H1 (cell line): ENCODE results near the gene HS1BP3. TPM values are rescaled to one million over a fixed set of nuclear protein-coding genes. Genes with fewer than 3 reads are reported as not detected.

Experiments
- CTCF ChIA-PET: fragments of 300-600 bp; sonication (Branson Sonifier 250); formaldehyde crosslinking; loops from one replicate; lab custom pipeline; 2021; ENCODE audit not compliant: partially characterized antibody; lab: Charles Lee
- POLR2A ChIA-PET: fragments of 300-600 bp; sonication (Branson Sonifier 250); formaldehyde crosslinking; loops from one replicate; lab custom pipeline; 2021; ENCODE audit warnings: inconsistent platforms; ENCODE audit not compliant: partially characterized antibody; lab: Charles Lee
- DNase-seq, 2 experiments: peaks; one replicate each; pipeline versions ENCODE4 v3.0.0 to v3.0.0-alpha.2; 2010 to 2022; ENCODE audit warnings: low spot score in 2 of 2, low read depth in 1 of 2, mixed read lengths in 1 of 2
- FAIRE-seq: peaks from 2 replicates; lab custom pipeline; 2011; peaks lifted over from hg19 to GRCh38; lab: Jason Lieb, UNC
- H2AFZ ChIP-seq: 2 replicates; pipeline ENCODE4 v1.8.1; 2012; ENCODE audit warnings: low read length, inconsistent platforms
- H2AK5ac ChIP-seq: 2 replicates; pipeline ENCODE4 v1.6.1; 2013; ENCODE audit warnings: low read depth, low read length
- H2BK120ac ChIP-seq: replicated peaks from 2 replicates; pipeline ENCODE3; 2013; ENCODE audit warnings: low read depth, low read length, inconsistent platforms
- H2BK12ac ChIP-seq: 2 replicates; pipeline ENCODE4 v1.6.1; 2013; ENCODE audit warnings: low read depth, low read length
- H2BK15ac ChIP-seq: 2 replicates; pipeline ENCODE4 v1.6.1; 2013; ENCODE audit warnings: low read length
- H2BK20ac ChIP-seq: 2 replicates; pipeline ENCODE4 v1.6.1; 2013; ENCODE audit warnings: low read length
- H2BK5ac ChIP-seq: 2 replicates; pipeline ENCODE4 v1.6.1; 2013; ENCODE audit warnings: low read depth, low read length
- H3K14ac ChIP-seq: 2 replicates; pipeline ENCODE4 v1.6.1; 2013; ENCODE audit warnings: inconsistent platforms; ENCODE audit not compliant: insufficient read length
- H3K18ac ChIP-seq: 2 replicates; pipeline ENCODE4 v1.6.1; 2013; ENCODE audit warnings: low read length; ENCODE audit errors: extremely low read depth
- H3K23ac ChIP-seq: 2 replicates; pipeline ENCODE4 v1.6.1; 2013; ENCODE audit warnings: inconsistent platforms; ENCODE audit not compliant: insufficient read length
- H3K23me2 ChIP-seq: 2 replicates; pipeline ENCODE4 v1.6.1; 2013; ENCODE audit warnings: low read depth, low read length
- H3K27ac ChIP-seq: 2 replicates; pipeline ENCODE4 v1.6.1; 2011; ENCODE audit warnings: low read depth, low read length, inconsistent platforms
- H3K27me3 ChIP-seq, 4 experiments: replicated peaks in 1 of 4; 1 replicate in 1 of 4; 2 replicates in 3 of 4; pipeline versions ENCODE4 v1.6.1 to v1.8.1; 2011 to 2013; ENCODE audit warnings: low read length in 3 of 4, mild to moderate bottlenecking in 3 of 4, inconsistent platforms in 2 of 4, mixed read lengths in 2 of 4, moderate library complexity in 1 of 4; ENCODE audit not compliant: control insufficient read depth in 3 of 4, insufficient read depth in 3 of 4; ENCODE audit errors: extremely low read depth in 1 of 4
- H3K36me3 ChIP-seq, 4 experiments: 2 replicates each; pipeline versions ENCODE4 v1.6.1 to v1.8.1; 2011 to 2013; ENCODE audit warnings: mild to moderate bottlenecking in 4 of 4, low read length in 3 of 4, moderate library complexity in 2 of 4, control low read depth in 1 of 4, inconsistent platforms in 1 of 4; ENCODE audit not compliant: insufficient read depth in 4 of 4, control insufficient read depth in 2 of 4
- H3K4ac ChIP-seq: replicated peaks from 2 replicates; pipeline ENCODE3; 2013; ENCODE audit warnings: low read length, low read depth, mixed read lengths, inconsistent platforms; ENCODE audit not compliant: insufficient read length
- H3K4me1 ChIP-seq, 4 experiments: replicated peaks in 1 of 4; 1 replicate in 1 of 4; 2 replicates in 3 of 4; pipeline versions ENCODE4 v1.6.1 to v1.8.1; 2011 to 2013; ENCODE audit warnings: low read length in 3 of 4, inconsistent platforms in 2 of 4, mixed read lengths in 1 of 4; ENCODE audit not compliant: insufficient read depth in 4 of 4, control insufficient read depth in 3 of 4
- H3K4me2 ChIP-seq, 2 experiments: 2 replicates each; pipeline versions ENCODE4 v1.6.1 to v1.8.1; 2011 to 2013; ENCODE audit warnings: low read depth in 2 of 2, low read length in 2 of 2, control low read depth in 1 of 2, inconsistent platforms in 1 of 2, mild to moderate bottlenecking in 1 of 2; ENCODE audit not compliant: insufficient read depth in 1 of 2
- H3K4me3 ChIP-seq, 4 experiments: fragments of 200-600, 300-600 bp in 1 of 4; sonication (generic), shearing (Covaris generic), sonication (Bioruptor Twin) in 1 of 4; 2 replicates each; pipeline versions ENCODE4 v1.5.1 to v1.8.1; 2011 to 2016; ENCODE audit warnings: low read length in 4 of 4, low read depth in 3 of 4, control low read depth in 2 of 4, inconsistent platforms in 2 of 4, mild to moderate bottlenecking in 2 of 4, mixed read lengths in 1 of 4, moderate library complexity in 1 of 4; ENCODE audit not compliant: insufficient read depth in 2 of 4; ENCODE audit errors: extremely low read depth in 1 of 4
- H3K56ac ChIP-seq: replicated peaks from 2 replicates; pipeline ENCODE3; 2013; ENCODE audit warnings: low read depth, mild to moderate bottlenecking, mixed read lengths, low read length, inconsistent platforms; ENCODE audit not compliant: insufficient read length
- H3K79me1 ChIP-seq: 2 replicates; pipeline ENCODE4 v1.6.1; 2013; ENCODE audit warnings: low read depth, low read length, control low read depth
- H3K79me2 ChIP-seq, 2 experiments: 2 replicates each; pipeline versions ENCODE4 v1.6.1 to v1.8.1; 2012 to 2013; ENCODE audit warnings: low read length in 2 of 2, mild to moderate bottlenecking in 2 of 2, inconsistent platforms in 1 of 2; ENCODE audit not compliant: insufficient read depth in 2 of 2, control insufficient read depth in 1 of 2
- H3K9ac ChIP-seq, 4 experiments: replicated peaks in 1 of 4; 1 replicate in 1 of 4; 2 replicates in 3 of 4; pipeline versions ENCODE4 v1.6.1 to v1.8.1; 2011 to 2013; ENCODE audit warnings: low read depth in 3 of 4, low read length in 3 of 4, control low read depth in 2 of 4, mild to moderate bottlenecking in 2 of 4, moderate library complexity in 2 of 4, inconsistent platforms in 1 of 4; ENCODE audit errors: extremely low read depth in 1 of 4
- H3K9me3 ChIP-seq, 2 experiments: 2 replicates each; pipeline versions ENCODE4 v1.6.1 to v1.8.1; 2012 to 2013; ENCODE audit warnings: mild to moderate bottlenecking in 2 of 2, moderate library complexity in 2 of 2, control low read depth in 1 of 2, inconsistent platforms in 1 of 2, low read depth in 1 of 2, low read length in 1 of 2, mixed read lengths in 1 of 2; ENCODE audit not compliant: insufficient read depth in 2 of 2
- H4K20me1 ChIP-seq, 2 experiments: replicated peaks in 1 of 2; 2 replicates each; pipeline versions ENCODE3 to v1.8.1; 2011 to 2013; ENCODE audit warnings: inconsistent platforms in 2 of 2, low read length in 2 of 2, mild to moderate bottlenecking in 1 of 2; ENCODE audit not compliant: insufficient read depth in 2 of 2, control insufficient read depth in 1 of 2
- H4K5ac ChIP-seq: 2 replicates; pipeline ENCODE4 v1.6.1; 2013; ENCODE audit warnings: low read length, low read depth, mixed read lengths, inconsistent platforms; ENCODE audit not compliant: insufficient read length
- H4K8ac ChIP-seq: 2 replicates; pipeline ENCODE4 v1.8.0; 2013; ENCODE audit warnings: mild to moderate bottlenecking, moderate library complexity, low read length, inconsistent platforms; ENCODE audit not compliant: insufficient read depth; ENCODE audit errors: extremely low read depth
- H4K91ac ChIP-seq: replicated peaks from 2 replicates; pipeline ENCODE3; 2013; ENCODE audit warnings: low read length, mixed read lengths, inconsistent platforms; ENCODE audit not compliant: insufficient read length
- CBX8 ChIP-seq: fragments of 300-800, 300-1000 bp; sonication (generic); IDR thresholded peaks from 2 replicates; pipeline ENCODE4 v1.7.1; 2016; ENCODE audit warnings: low read depth, low read length, borderline replicate concordance
- CREB1 ChIP-seq: IDR thresholded peaks from 2 replicates; pipeline ENCODE4 v1.6.1; 2012; ENCODE audit warnings: inconsistent platforms
- CTBP2 ChIP-seq: IDR thresholded peaks from 2 replicates; pipeline ENCODE4 v1.7.0; 2011; ENCODE audit warnings: borderline replicate concordance, mild to moderate bottlenecking, moderate library complexity, mixed read lengths, low read length; ENCODE audit not compliant: insufficient read depth, insufficient read length
- EP300 ChIP-seq, 2 experiments: IDR thresholded peaks; 1 replicate in 1 of 2; 2 replicates in 1 of 2; pipeline ENCODE4 v1.6.1; 2011 to 2012; ENCODE audit warnings: low read depth in 2 of 2, low read length in 2 of 2, mild to moderate bottlenecking in 2 of 2, borderline replicate concordance in 1 of 2, inconsistent platforms in 1 of 2, moderate library complexity in 1 of 2
- FOSL1 ChIP-seq: IDR thresholded peaks from 2 replicates; pipeline ENCODE4 v1.6.1; 2011; ENCODE audit warnings: mild to moderate bottlenecking, low read depth, low read length, moderate library complexity; ENCODE audit not compliant: insufficient read depth
- GTF2F1 ChIP-seq: IDR thresholded peaks from 2 replicates; pipeline ENCODE4 v1.6.1; 2012; ENCODE audit warnings: low read depth, low read length, improper control_type of control experiment, borderline replicate concordance
- RNF2 ChIP-seq: fragments of 200-900, 300-1000 bp; sonication (generic); IDR thresholded peaks from 2 replicates; pipeline ENCODE4 v1.7.1; 2016; ENCODE audit warnings: borderline replicate concordance, low read depth, mild to moderate bottlenecking, antibody characterized with exemption, low read length; ENCODE audit not compliant: poor library complexity, severe bottlenecking; ENCODE audit errors: missing control alignments
- SIRT6 ChIP-seq: IDR thresholded peaks from one replicate; pipeline ENCODE4 v1.7.1; 2012; ENCODE audit warnings: low read length, inconsistent platforms
- SP1 ChIP-seq: IDR thresholded peaks from 2 replicates; pipeline ENCODE4 v1.6.1; 2011; ENCODE audit warnings: low read depth, low read length
- SUZ12 ChIP-seq: fragments of 200-600 bp; sonication (generic); IDR thresholded peaks from 2 replicates; pipeline ENCODE4 v1.6.1; 2012; ENCODE audit warnings: mild to moderate bottlenecking, inconsistent platforms, low read length, moderate library complexity, mixed read lengths
- ZNF274 ChIP-seq: IDR thresholded peaks from 2 replicates; pipeline ENCODE4 v1.7.0; 2012; ENCODE audit warnings: low read length, borderline replicate concordance; ENCODE audit errors: extremely low read depth
- WGBS, 2 experiments: shearing (Covaris generic) in 1 of 2; methylation state at CpG; one replicate each; pipeline versions ENCODE4 v1.1.6 to v1.1.7; 2013 to 2015; ENCODE audit warnings: low lambda C conversion rate in 2 of 2, mixed read lengths in 2 of 2, inconsistent platforms in 1 of 2, low coverage in 1 of 2, missing lambda C conversion rate in 1 of 2; ENCODE audit not compliant: insufficient replicate concordance in 2 of 2, insufficient coverage in 1 of 2, insufficient read length in 1 of 2; ENCODE audit errors: extremely low coverage in 1 of 2, missing lambda C conversion rate in 1 of 2; 5-methylcytosine and 5-hydroxymethylcytosine counted together
- polyA plus RNA-seq, 7 experiments: library from polyadenylated mRNA; depleted of rRNA in 3 of 7; stranded (reverse) in 5 of 7; unstranded in 2 of 7; fragments of >200 nt in 5 of 7; fragments of 200-250 nt in 2 of 7; gene quantifications; 1 replicate in 5 of 7; 2 replicates in 1 of 7; 4 replicates in 1 of 7; pipeline versions ENCODE4 v1.2.1 to v1.2.3, GENCODE V29; 2011 to 2013; ENCODE audit warnings: missing spikeins in 2 of 7, mixed read lengths in 2 of 7
- total RNA-seq: library from RNA; stranded (reverse); fragmentation: NEBNext Ultra II Directional; extraction: Animal tissue kit (Norgen Biotek cat#: 25700); gene quantifications from 2 replicates; pipeline ENCODE4 v1.2.1, GENCODE V29; 2021
- TF ChIP-seq, protein P1 (sequence below): IDR thresholded peaks from 2 replicates; pipeline ENCODE4 v1.6.1; 2011; ENCODE audit warnings: low read length, improper control_type of control experiment

HS1BP3 gene
- total and polyA plus RNA-seq, 2 of the 8 experiments (the other 6 are each of a cell fraction or from before 2014, with no cell fraction given), result 11.1 to 11.3 TPM

- peak overlapping the region in 1 of 2 experiments; percentile 70; a peak in 1 of 4 replicates for H3K4me2 ChIP-seq
- no peak for FAIRE-seq
- H3K4me3 ChIP-seq, result peak overlapping the region in 1 of 4 experiments; percentile 44; a peak in 1 of 8 replicates
- no peak overlapping the region for H2BK15ac ChIP-seq
- H2BK12ac ChIP-seq, result 0 out of 2 replicates have a peak overlapping the region, but pooled peaks have one; percentile 13
- H4K8ac ChIP-seq, result no peak overlapping the region
- H3K4ac ChIP-seq, result no peak overlapping the region
- no peak overlapping the region for H3K18ac ChIP-seq
- no peaks in the 10 kb centered on the region for H3K9me3 ChIP-seq
- H3K4me1 ChIP-seq, result peaks cover 0 to 11% (median 7%) of the 10 kb centered on the region in 4 experiments; a peak in 5 of 7 replicates
- H2BK20ac ChIP-seq, result no peak overlapping the region
- H2AFZ ChIP-seq, result no peak overlapping the region
- H4K91ac ChIP-seq, result no peak overlapping the region
- no peaks in the 10 kb centered on the region for H3K79me2 ChIP-seq
- no peak overlapping the region for H3K27ac ChIP-seq
- H3K56ac ChIP-seq, result no peak overlapping the region
- DNase-seq, result no peak
- no peak overlapping the region for H3K9ac ChIP-seq
- H2BK5ac ChIP-seq, result no peak overlapping the region
- H4K20me1 ChIP-seq, result no peaks in the 10 kb centered on the region
- CTCF ChIA-PET, result interaction anchor here (0.6 to 13.1 kb wide), 15 partner anchors 10 to 271 kb away, joined by 3 to 261 read pairs (median 7); partner anchors contain the start of gene RHOB
- H4K5ac ChIP-seq, result no peak overlapping the region
- POLR2A ChIA-PET, result interaction anchor here (2.0 kb wide), 1 partner anchor 17 kb away, joined by 8 read pairs; the partner anchor contains the start of gene GDF7
- no peak overlapping the region for H3K14ac ChIP-seq
- peaks cover 0 to 4% (median under 1%) of the 10 kb centered on the region in 4 experiments; a peak in 4 of 7 replicates for H3K27me3 ChIP-seq
- 89% methylated on average over 11 of the region's 11 CpGs; no CpG with 5 or more reads in 1 of the 2 experiments for WGBS, 2 experiments
- no peak overlapping the region for H3K23ac ChIP-seq
- H2AK5ac ChIP-seq, result no peak overlapping the region
- no peaks in the 10 kb centered on the region for H3K79me1 ChIP-seq
- H2BK120ac ChIP-seq, result no peak overlapping the region
- H3K36me3 ChIP-seq, result no peaks in the 10 kb centered on the region
- H3K23me2 ChIP-seq, result peaks cover 7% of the 10 kb centered on the region; the same call in 1 of the 2 replicates
- TF ChIP-seq SP1 (no peak), EP300 (IDR thresholded peaks at IDR 0.05; ENCODE audit: borderline replicate concordance in 1 of 2, low read depth in 2 of 2, low read length in 2 of 2) (no peak), CTBP2 (no peak), FOSL1 (no peak), SIRT6 (no peak), CBX8 (no peak), GTF2F1 (no peak), RNF2 (no peak), ZNF274 (no peak), SUZ12 (no peak), CREB1 (no peak)
- TF ChIP-seq, protein P1, sequence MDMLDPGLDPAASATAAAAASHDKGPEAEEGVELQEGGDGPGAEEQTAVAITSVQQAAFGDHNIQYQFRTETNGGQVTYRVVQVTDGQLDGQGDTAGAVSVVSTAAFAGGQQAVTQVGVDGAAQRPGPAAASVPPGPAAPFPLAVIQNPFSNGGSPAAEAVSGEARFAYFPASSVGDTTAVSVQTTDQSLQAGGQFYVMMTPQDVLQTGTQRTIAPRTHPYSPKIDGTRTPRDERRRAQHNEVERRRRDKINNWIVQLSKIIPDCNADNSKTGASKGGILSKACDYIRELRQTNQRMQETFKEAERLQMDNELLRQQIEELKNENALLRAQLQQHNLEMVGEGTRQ, result no peak
Observed at GRCh38 chr2:20649576-20649975, 1.3 kb downstream of the HS1BP3 start.
